WTC11 (cell line): ENCODE data around the gene SMARCD2.

Experiments
- CTCF ChIP-seq: fragments of 200-600 bp; IDR thresholded peaks from 2 replicates; pipeline ENCODE4 v1.8.0; 2022; ENCODE audit warnings: antibody characterized with exemption
- ERG ChIP-seq: fragments of 250-450 bp; sonication (Bioruptor Pico); IDR thresholded peaks from 2 replicates; pipeline ENCODE4 v1.8.0; 2021; ENCODE audit warnings: mild to moderate bottlenecking
- USF1 ChIP-seq: sonication (generic); formaldehyde crosslinking; IDR thresholded peaks from 2 replicates; pipeline ENCODE4 v1.8.0; 2022; ENCODE audit warnings: mild to moderate bottlenecking, missing genetic modification reagents

GRCh38 chr17:63783522-63783921 is 59.0 kb downstream of the SMARCD2 start:
- TF ChIP-seq ERG (CRISPR knock-in tag), result no peak
- TF ChIP-seq CTCF, result no peak
- no peak for TF ChIP-seq USF1 (CRISPR knock-in tag)
